Loucy (cell line): ENCODE results near the gene XXYLT1.

Source experiments
- H2AFZ ChIP-seq: fragments of 200-600 bp; sonication (generic); 2 replicates; pipeline ENCODE4 v1.6.0; 2016; ENCODE audit warnings: antibody characterized with exemption, mild to moderate bottlenecking, low read length, moderate library complexity
- H3F3A ChIP-seq: fragments of 200-600 bp; 2 replicates; pipeline ENCODE4 v1.6.0; 2016; ENCODE audit warnings: antibody characterized with exemption, low read depth, mild to moderate bottlenecking
- H3K27me3 ChIP-seq: fragments of 200-600 bp; sonication (generic); 2 replicates; pipeline ENCODE4 v1.6.1; 2014; ENCODE audit warnings: low read length, mild to moderate bottlenecking; ENCODE audit not compliant: insufficient read depth, poor library complexity, severe bottlenecking
- H3K36me3 ChIP-seq: fragments of 200-600 bp; sonication (generic); 2 replicates; pipeline ENCODE4 v1.6.1; 2016; ENCODE audit warnings: low read length; ENCODE audit not compliant: insufficient read depth
- H3K4me1 ChIP-seq: fragments of 200-600 bp; sonication (generic); 2 replicates; pipeline ENCODE4 v1.5.1; 2014; ENCODE audit warnings: low read length, mild to moderate bottlenecking; ENCODE audit not compliant: insufficient read depth, poor library complexity, severe bottlenecking
- H3K4me2 ChIP-seq: fragments of 200-600 bp; sonication (generic); 2 replicates; pipeline ENCODE4 v1.6.0; 2014; ENCODE audit warnings: antibody characterized with exemption, low read length, low read depth, mild to moderate bottlenecking; ENCODE audit not compliant: poor library complexity, severe bottlenecking
- H3K4me3 ChIP-seq: fragments of 200-600 bp; sonication (generic); 2 replicates; pipeline ENCODE4 v1.5.1; 2014; ENCODE audit warnings: low read length, mild to moderate bottlenecking, mixed read lengths; ENCODE audit not compliant: poor library complexity, severe bottlenecking
- H3K79me2 ChIP-seq: fragments of 200-600 bp; sonication (generic); 2 replicates; pipeline ENCODE4 v1.6.1; 2014; ENCODE audit warnings: low read length; ENCODE audit not compliant: insufficient read depth
- H3K9ac ChIP-seq: fragments of 200-600 bp; sonication (generic); 2 replicates; pipeline ENCODE4 v1.6.0; 2014; ENCODE audit warnings: mild to moderate bottlenecking, low read depth, low read length, moderate library complexity; ENCODE audit not compliant: poor library complexity, severe bottlenecking
- H3K9me2 ChIP-seq: fragments of 200-600 bp; sonication (generic); replicated peaks from 2 replicates; pipeline ENCODE4 v1.6.1; 2016; ENCODE audit warnings: low read depth, low read length, mixed read lengths
- H3K9me3 ChIP-seq: fragments of 200-600 bp; sonication (generic); 2 replicates; pipeline ENCODE4 v1.6.1; 2014; ENCODE audit warnings: mild to moderate bottlenecking, antibody characterized with exemption, low read length, low read depth; ENCODE audit not compliant: insufficient read depth
- H4K20me1 ChIP-seq: fragments of 200-600 bp; sonication (generic); 2 replicates; pipeline ENCODE4 v1.6.0; 2014; ENCODE audit warnings: antibody characterized with exemption, low read length, mild to moderate bottlenecking; ENCODE audit not compliant: insufficient read depth, poor library complexity, severe bottlenecking
- EZH2phosphoT487 ChIP-seq: fragments of 200-600 bp; IDR thresholded peaks from 2 replicates; pipeline ENCODE4 v1.6.1; 2018; ENCODE audit warnings: antibody characterized with exemption, mild to moderate bottlenecking, moderate library complexity, borderline replicate concordance
- TF ChIP-seq, protein P1 (sequence below): fragments of 200-600 bp; sonication (generic); conservative IDR thresholded peaks from 2 replicates; pipeline ENCODE4 v1.5.1; 2014; ENCODE audit warnings: mild to moderate bottlenecking, antibody characterized with exemption, low read length

XXYLT1 gene

DNA sequence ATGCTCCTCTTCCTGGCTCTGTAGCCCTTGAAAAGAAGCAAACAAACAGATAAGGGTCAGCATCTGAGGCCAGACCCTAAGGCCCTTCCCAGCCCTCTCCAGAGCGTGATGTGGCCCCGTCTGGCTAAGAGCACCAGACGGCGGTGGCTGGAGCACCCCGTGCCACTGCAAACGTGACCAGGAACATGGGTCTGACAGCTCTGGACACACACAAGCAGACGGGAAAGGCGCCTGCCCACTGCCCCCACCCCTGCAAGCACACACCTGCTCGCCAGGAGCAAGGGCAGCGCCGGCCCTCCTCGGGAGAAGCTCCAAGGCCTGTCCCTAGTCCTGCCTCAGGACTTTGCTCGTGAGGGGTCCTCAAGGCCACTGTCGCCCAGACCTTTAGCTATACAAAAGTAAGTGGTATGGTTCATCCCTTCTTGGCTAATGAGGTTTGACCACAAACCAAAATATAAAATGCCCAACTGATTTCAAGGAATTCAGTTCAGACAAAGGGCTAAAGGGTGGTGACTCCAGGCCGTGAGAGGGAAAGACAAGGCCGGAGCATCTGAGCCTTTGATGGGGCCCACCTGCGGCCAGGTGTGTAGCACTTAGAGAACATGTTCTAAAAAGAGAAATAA, 90.4 kb downstream of the XXYLT1 start:
- Histone ChIP-seq H3K4me1 (peaks cover 33% of the 10 kb centered on the region), H3F3A (no peaks in the 10 kb centered on the region), H3K36me3 (peaks cover 8% of the 10 kb centered on the region; the same call in 1 of the 2 replicates), H3K9ac (no peak overlapping the region), H3K27me3 (no peaks in the 10 kb centered on the region), H3K9me2 (no peaks in the 10 kb centered on the region), H3K79me2 (peaks cover 16% of the 10 kb centered on the region), H2AFZ (no peak overlapping the region), H3K9me3 (no peaks in the 10 kb centered on the region), H3K4me3 (no peak overlapping the region), H4K20me1 (no peaks in the 10 kb centered on the region), H3K4me2 (no peak overlapping the region)
- TF ChIP-seq, protein P1, sequence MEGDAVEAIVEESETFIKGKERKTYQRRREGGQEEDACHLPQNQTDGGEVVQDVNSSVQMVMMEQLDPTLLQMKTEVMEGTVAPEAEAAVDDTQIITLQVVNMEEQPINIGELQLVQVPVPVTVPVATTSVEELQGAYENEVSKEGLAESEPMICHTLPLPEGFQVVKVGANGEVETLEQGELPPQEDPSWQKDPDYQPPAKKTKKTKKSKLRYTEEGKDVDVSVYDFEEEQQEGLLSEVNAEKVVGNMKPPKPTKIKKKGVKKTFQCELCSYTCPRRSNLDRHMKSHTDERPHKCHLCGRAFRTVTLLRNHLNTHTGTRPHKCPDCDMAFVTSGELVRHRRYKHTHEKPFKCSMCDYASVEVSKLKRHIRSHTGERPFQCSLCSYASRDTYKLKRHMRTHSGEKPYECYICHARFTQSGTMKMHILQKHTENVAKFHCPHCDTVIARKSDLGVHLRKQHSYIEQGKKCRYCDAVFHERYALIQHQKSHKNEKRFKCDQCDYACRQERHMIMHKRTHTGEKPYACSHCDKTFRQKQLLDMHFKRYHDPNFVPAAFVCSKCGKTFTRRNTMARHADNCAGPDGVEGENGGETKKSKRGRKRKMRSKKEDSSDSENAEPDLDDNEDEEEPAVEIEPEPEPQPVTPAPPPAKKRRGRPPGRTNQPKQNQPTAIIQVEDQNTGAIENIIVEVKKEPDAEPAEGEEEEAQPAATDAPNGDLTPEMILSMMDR: no peak
- TF ChIP-seq EZH2phosphoT487: no peak

DNA sequence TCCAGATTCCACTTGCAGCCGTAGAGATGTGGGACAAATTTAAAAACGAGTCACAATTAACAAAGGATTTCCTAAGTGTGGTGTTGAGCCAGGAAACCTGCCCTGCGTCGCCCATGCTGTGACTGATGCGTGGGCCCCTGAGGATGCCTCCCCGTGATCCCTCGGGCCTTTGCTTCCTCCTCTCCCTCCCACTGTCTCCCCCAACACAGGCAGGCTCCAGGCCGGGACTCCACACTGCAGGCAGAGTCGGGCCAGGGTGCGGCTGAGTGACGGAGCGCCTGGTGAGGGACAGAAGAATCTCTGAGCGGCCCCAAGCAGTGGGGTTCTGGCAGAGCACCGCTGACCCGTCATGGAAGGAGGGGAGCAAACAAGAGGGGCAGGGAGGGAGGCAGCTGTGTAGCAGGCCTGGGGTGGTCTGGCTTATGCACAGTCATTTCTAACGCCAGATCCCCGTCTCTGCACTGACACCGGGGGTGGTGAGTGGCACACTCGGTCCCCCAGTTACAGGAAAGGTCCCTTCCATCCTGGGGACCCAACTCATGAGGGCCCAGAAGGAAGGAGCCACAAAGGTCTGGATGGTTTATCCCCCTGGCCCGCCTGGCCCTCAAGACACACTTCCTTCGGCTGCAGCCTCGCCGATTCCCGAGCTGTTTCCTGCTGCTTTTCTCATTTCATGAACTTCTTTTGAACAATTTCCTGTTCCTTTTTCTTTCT, 91.0 kb downstream of the XXYLT1 start:
- H3F3A ChIP-seq: no peaks in the 10 kb centered on the region
- H3K4me2 ChIP-seq: no peak overlapping the region
- no peak overlapping the region for H2AFZ ChIP-seq
- H4K20me1 ChIP-seq: no peaks in the 10 kb centered on the region
- H3K4me3 ChIP-seq: no peak overlapping the region
- H3K36me3 ChIP-seq: peaks cover 14% of the 10 kb centered on the region; the same call in 1 of the 2 replicates
- no peaks in the 10 kb centered on the region for H3K27me3 ChIP-seq
- peaks cover 33% of the 10 kb centered on the region for H3K4me1 ChIP-seq
- peaks cover 16% of the 10 kb centered on the region for H3K79me2 ChIP-seq
- H3K9me3 ChIP-seq: no peaks in the 10 kb centered on the region
- no peak overlapping the region for H3K9ac ChIP-seq
- H3K9me2 ChIP-seq: no peaks in the 10 kb centered on the region
- TF ChIP-seq, protein P1: no peak
- no peak for TF ChIP-seq EZH2phosphoT487

DNA sequence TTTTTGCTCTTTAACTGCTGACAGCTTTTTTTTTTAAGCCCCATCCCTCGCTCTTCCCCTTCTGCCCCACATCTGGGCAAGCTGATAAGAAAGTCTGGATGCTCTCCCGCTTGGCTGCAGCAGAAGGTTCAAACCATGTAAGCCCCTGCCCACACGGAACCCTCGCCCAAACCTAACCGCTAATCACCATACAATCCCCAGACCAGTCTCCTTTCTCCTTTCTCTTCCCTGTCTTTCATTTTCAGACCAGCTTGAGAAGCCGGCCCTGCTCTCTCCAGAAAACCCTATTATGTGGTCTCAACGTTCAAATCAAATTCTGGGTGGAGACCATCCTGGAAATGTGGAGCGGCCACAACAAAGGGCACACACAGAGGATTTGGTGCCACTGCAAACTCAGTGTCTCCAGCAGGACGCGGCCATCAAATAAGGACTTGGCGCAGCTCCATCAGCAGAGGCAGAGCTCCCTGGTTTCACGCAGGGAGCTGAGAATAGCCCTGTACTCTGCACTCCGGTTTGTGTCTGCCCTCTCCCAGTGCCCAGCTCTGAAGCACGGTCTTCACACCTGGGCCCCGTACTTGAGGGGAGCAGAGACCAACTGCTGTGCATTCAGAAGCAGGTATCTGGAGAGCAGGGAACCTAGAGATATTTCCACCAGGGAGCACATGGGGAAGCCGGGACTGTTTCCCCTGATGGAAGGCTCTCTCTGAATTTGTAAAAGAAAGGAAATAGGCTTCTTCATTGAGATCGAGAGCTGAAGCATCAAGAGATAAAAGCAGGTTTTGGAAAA, 92.6 kb downstream of the XXYLT1 start:
- no peaks in the 10 kb centered on the region for H4K20me1 ChIP-seq
- H3K79me2 ChIP-seq: peaks cover 16% of the 10 kb centered on the region
- no peaks in the 10 kb centered on the region for H3K9me2 ChIP-seq
- no peak overlapping the region for H2AFZ ChIP-seq
- H3K4me2 ChIP-seq: no peak overlapping the region
- H3K4me3 ChIP-seq: no peak overlapping the region
- no peak for TF ChIP-seq EZH2phosphoT487
- TF ChIP-seq, protein P1: no peak
- H3K27me3 ChIP-seq: no peaks in the 10 kb centered on the region
- no peaks in the 10 kb centered on the region for H3K9me3 ChIP-seq
- no peak overlapping the region for H3K9ac ChIP-seq
- peaks cover 42% of the 10 kb centered on the region for H3K4me1 ChIP-seq
- H3K36me3 ChIP-seq: peaks cover 16% of the 10 kb centered on the region; the same call in 1 of the 2 replicates
- no peaks in the 10 kb centered on the region for H3F3A ChIP-seq
